Hepatocyte (in vitro differentiated cells): ENCODE measurements around the gene HTATSF1. TPM values are rescaled to one million over a fixed set of nuclear protein-coding genes. Genes with fewer than 3 reads are reported as not detected.

ENCODE experiments used
- DNase-seq: peaks from one replicate; pipeline ENCODE4 v3.0.0-alpha.2; 2016; ENCODE audit warnings: low spot score
- H2AFZ ChIP-seq: fragments of 200-600 bp; sonication (generic); 2 replicates; pipeline ENCODE4 v1.6.0; 2016; ENCODE audit warnings: antibody characterized with exemption, mild to moderate bottlenecking
- H3K27ac ChIP-seq: fragments of 200-600 bp; sonication (generic); 2 replicates; pipeline ENCODE4 v1.5.1; 2016; ENCODE audit warnings: mild to moderate bottlenecking
- H3K27me3 ChIP-seq: fragments of 200-600 bp; sonication (generic); 2 replicates; pipeline ENCODE4 v1.6.1; 2016
- H3K36me3 ChIP-seq: fragments of 200-600 bp; sonication (generic); replicated peaks from 2 replicates; pipeline ENCODE4 v1.5.1; 2016; ENCODE audit warnings: low read depth; ENCODE audit not compliant: insufficient read depth
- H3K4me1 ChIP-seq: fragments of 200-600 bp; sonication (generic); 2 replicates; pipeline ENCODE4 v1.5.1; 2016; ENCODE audit warnings: mild to moderate bottlenecking, moderate library complexity; ENCODE audit not compliant: insufficient read depth
- H3K4me2 ChIP-seq: fragments of 200-600 bp; sonication (generic); 2 replicates; pipeline ENCODE4 v1.6.0; 2016
- H3K4me3 ChIP-seq: fragments of 200-600 bp; sonication (generic); 2 replicates; pipeline ENCODE4 v1.5.1; 2016; ENCODE audit warnings: mild to moderate bottlenecking
- H3K79me2 ChIP-seq: fragments of 200-600 bp; sonication (generic); 2 replicates; pipeline ENCODE4 v1.6.0; 2017; ENCODE audit warnings: mild to moderate bottlenecking
- H3K9me2 ChIP-seq: fragments of 200-600 bp; sonication (generic); replicated peaks from 2 replicates; pipeline ENCODE4 v1.6.0; 2017; ENCODE audit warnings: mild to moderate bottlenecking; ENCODE audit not compliant: insufficient read depth
- H3K9me3 ChIP-seq: fragments of 200-600 bp; sonication (generic); 2 replicates; pipeline ENCODE4 v1.5.1; 2016; ENCODE audit warnings: low read depth, mild to moderate bottlenecking
- H4K20me1 ChIP-seq: fragments of 200-600 bp; sonication (generic); 2 replicates; pipeline ENCODE4 v1.6.0; 2016; ENCODE audit warnings: mild to moderate bottlenecking; ENCODE audit not compliant: insufficient read depth, poor library complexity, severe bottlenecking
- EZH2 ChIP-seq: fragments of 200-600 bp; sonication (generic); IDR thresholded peaks from 2 replicates; pipeline ENCODE4 v1.6.1; 2016; ENCODE audit warnings: antibody characterized with exemption, mild to moderate bottlenecking, borderline replicate concordance
- EZH2phosphoT487 ChIP-seq: fragments of 200-600 bp; sonication (generic); IDR thresholded peaks from one replicate; pipeline ENCODE4 v1.6.1; 2018; ENCODE audit warnings: antibody characterized with exemption, mild to moderate bottlenecking, low read depth, moderate library complexity; ENCODE audit not compliant: unreplicated experiment, severe bottlenecking
- WGBS: methylation state at CpG from one replicate; pipeline ENCODE4 v1.1.6; 2016; ENCODE audit warnings: low lambda C conversion rate; ENCODE audit errors: missing lambda C conversion rate; 5-methylcytosine and 5-hydroxymethylcytosine counted together
- polyA plus RNA-seq: library from polyadenylated mRNA; unstranded; fragments of >200 nt; fragmentation: Nextera tagmentation; extraction: Ambion mirVana; gene quantifications from 2 replicates; pipeline ENCODE4 v1.2.1, GENCODE V29; 2016
- total RNA-seq: library from RNA; depleted of rRNA; stranded (reverse); fragments of >200 nt; gene quantifications from 2 replicates; pipeline ENCODE4 v1.2.3, GENCODE V29; 2014
- TF ChIP-seq, protein P1 (sequence below): fragments of 200-600 bp; sonication (generic); IDR thresholded peaks from 2 replicates; pipeline ENCODE4 v1.5.1; 2016; ENCODE audit warnings: antibody characterized with exemption, mild to moderate bottlenecking; ENCODE audit not compliant: poor library complexity

HTATSF1 gene
- total and polyA plus RNA-seq, 2 experiments from 2014 or later, result 36.6 to 55.3 TPM

DNA sequence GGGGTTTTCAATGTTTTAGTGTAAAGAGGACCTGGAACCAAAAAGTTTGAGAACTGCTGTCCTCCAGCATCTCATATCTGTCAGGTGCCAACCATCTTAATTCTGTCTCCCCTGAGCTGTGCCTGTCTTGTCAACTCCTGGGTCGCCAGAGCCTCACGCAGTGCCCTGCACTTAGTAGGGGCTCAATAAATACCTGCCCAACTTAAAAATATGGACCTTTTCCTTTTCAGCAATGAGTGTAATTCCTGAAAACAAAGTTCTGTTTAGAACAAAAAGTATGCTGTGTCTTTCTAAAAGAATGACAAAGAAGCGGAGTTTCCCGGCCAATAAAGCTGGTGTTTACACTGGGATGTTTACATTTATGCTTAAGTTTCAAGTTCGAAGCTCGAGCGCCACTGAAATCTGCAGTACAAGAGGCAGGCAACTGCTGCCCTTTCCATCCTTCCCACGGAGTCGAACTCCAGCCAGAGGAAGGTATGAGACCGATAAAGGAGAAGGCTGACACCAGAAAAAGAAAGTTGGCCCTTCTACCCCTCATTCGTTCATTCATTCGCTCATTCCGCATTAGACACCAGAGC lies 1.1 kb upstream of the HTATSF1 start:
- H3K4me1 ChIP-seq, result no peaks in the 10 kb centered on the region
- H4K20me1 ChIP-seq, result no peaks in the 10 kb centered on the region
- no peaks in the 10 kb centered on the region for H3K36me3 ChIP-seq
- 45% methylated on average over 13 of the region's 13 CpGs for WGBS
- H3K27me3 ChIP-seq, result no peaks in the 10 kb centered on the region
- peak overlapping the region; percentile 75 for H3K4me2 ChIP-seq
- H2AFZ ChIP-seq, result peak overlapping the region; percentile 69
- H3K27ac ChIP-seq, result peak overlapping the region; percentile 100
- no peak for DNase-seq
- no peaks in the 10 kb centered on the region for H3K9me3 ChIP-seq
- H3K4me3 ChIP-seq, result peak overlapping the region; percentile 59
- no peaks in the 10 kb centered on the region for H3K9me2 ChIP-seq
- H3K79me2 ChIP-seq, result peaks cover 20% of the 10 kb centered on the region
- TF ChIP-seq EZH2phosphoT487 (no peak), EZH2 (no peak)
- TF ChIP-seq, protein P1, sequence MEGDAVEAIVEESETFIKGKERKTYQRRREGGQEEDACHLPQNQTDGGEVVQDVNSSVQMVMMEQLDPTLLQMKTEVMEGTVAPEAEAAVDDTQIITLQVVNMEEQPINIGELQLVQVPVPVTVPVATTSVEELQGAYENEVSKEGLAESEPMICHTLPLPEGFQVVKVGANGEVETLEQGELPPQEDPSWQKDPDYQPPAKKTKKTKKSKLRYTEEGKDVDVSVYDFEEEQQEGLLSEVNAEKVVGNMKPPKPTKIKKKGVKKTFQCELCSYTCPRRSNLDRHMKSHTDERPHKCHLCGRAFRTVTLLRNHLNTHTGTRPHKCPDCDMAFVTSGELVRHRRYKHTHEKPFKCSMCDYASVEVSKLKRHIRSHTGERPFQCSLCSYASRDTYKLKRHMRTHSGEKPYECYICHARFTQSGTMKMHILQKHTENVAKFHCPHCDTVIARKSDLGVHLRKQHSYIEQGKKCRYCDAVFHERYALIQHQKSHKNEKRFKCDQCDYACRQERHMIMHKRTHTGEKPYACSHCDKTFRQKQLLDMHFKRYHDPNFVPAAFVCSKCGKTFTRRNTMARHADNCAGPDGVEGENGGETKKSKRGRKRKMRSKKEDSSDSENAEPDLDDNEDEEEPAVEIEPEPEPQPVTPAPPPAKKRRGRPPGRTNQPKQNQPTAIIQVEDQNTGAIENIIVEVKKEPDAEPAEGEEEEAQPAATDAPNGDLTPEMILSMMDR, result no peak

DNA sequence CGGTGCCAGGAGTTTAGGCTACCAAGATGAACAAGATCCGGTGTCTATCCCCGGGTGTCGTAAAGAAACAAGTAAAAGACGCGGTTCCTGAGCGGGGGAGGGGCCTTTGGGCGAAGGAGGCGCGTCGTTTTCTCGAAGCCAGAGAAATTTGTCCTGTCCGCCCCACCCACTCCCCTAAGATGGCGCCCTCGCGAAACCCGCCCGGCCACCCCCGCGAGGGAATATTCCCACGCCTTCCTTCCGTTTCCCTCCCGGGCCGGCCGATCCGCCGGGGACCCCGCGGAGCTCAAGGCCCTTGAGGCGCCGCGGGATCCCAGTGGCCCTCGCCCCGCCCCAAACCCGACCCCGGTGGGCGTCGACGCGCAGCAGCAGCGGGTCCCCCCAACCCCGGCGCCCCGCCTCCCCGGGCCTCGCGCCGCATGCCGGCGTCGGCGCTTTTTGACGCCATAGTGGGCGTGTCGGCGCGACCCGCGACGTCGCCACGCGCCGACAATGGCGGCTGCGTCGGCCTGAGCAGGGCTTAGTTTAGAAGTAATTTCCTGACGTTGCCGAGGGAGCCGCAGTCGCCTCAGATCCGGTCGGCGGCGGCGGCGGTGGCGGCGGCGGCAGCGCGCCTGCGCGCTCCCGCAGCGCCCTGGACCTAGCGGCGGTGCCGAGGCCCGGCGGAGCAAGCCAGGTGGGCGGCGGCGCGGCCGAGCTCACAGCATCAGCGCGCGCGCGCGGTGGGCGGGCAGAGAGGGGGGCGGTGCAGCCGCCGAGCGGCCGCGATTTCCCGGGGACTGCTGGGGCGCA lies 432 bp upstream of the HTATSF1 start:
- Histone ChIP-seq H3K4me1 (no peaks in the 10 kb centered on the region), H3K36me3 (no peaks in the 10 kb centered on the region), H3K27ac (peak overlapping the region; percentile 100), H3K27me3 (no peaks in the 10 kb centered on the region), H3K4me2 (peak overlapping the region; percentile 76), H4K20me1 (no peaks in the 10 kb centered on the region), H3K9me3 (no peaks in the 10 kb centered on the region), H3K9me2 (no peaks in the 10 kb centered on the region), H2AFZ (peak overlapping the region; percentile 72), H3K4me3 (peak overlapping the region; percentile 68), H3K79me2 (peaks cover 20% of the 10 kb centered on the region)
- WGBS, result 50% methylated on average over 57 of the region's 111 CpGs
- peak; percentile 89 for DNase-seq
- TF ChIP-seq EZH2, result no peak
- TF ChIP-seq EZH2phosphoT487, result no peak
- TF ChIP-seq, protein P1, result no peak

DNA sequence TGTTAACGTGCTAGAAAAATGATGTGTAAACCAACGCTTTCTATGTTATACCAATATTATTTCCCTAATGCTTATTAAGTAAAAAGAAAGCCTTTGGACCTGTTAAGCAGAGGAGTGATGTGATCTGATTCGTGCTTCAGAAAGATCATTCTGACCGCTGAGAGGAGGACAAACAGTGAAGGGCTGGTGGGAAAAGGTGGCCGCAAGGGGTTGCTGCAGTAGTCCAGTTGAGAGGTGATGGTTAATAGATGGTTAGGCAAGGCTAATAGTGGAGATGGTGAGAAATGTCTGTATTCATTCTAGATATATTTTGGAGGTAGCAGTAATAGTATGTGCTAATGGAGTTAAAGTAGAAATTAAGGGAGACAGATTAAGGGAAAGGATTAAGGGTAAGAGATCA lies 21.7 kb downstream of the HTATSF1 start:
- TF ChIP-seq EZH2, result no peak
- TF ChIP-seq EZH2phosphoT487, result no peak
- TF ChIP-seq, protein P1, result no peak
- Histone ChIP-seq H3K27me3 (no peaks in the 10 kb centered on the region), H3K36me3 (no peaks in the 10 kb centered on the region), H3K4me1 (no peaks in the 10 kb centered on the region), H3K4me2 (no peak overlapping the region), H3K79me2 (no peaks in the 10 kb centered on the region), H4K20me1 (no peaks in the 10 kb centered on the region), H2AFZ (no peak overlapping the region), H3K9me2 (no peaks in the 10 kb centered on the region), H3K27ac (no peak overlapping the region), H3K4me3 (no peak overlapping the region), H3K9me3 (no peaks in the 10 kb centered on the region)
- WGBS, result 77% methylated on average over 5 of the region's 5 CpGs
- no peak for DNase-seq
